ENCODE measurements around the gene DMD. TPM values are rescaled to one million over a fixed set of nuclear protein-coding genes. Genes with fewer than 3 reads are reported as not detected.

The DMD gene
- total RNA-seq, 1 donor from 2014 or later, result 1.7 TPM

GRCh38 chrX:33128048-33128805, 83.1 kb downstream of the DMD start:
- H3K27me3 Mint-ChIP-seq (ENCODE audit: unreplicated experiment), result no peaks in the 10 kb centered on the region
- DNase-seq, result no peak
- H3K36me3 Mint-ChIP-seq (ENCODE audit: unreplicated experiment), result no peaks in the 10 kb centered on the region
- H3K27ac Mint-ChIP-seq (ENCODE audit: unreplicated experiment), result no peak overlapping the region
- TF ChIP-seq, protein P1, sequence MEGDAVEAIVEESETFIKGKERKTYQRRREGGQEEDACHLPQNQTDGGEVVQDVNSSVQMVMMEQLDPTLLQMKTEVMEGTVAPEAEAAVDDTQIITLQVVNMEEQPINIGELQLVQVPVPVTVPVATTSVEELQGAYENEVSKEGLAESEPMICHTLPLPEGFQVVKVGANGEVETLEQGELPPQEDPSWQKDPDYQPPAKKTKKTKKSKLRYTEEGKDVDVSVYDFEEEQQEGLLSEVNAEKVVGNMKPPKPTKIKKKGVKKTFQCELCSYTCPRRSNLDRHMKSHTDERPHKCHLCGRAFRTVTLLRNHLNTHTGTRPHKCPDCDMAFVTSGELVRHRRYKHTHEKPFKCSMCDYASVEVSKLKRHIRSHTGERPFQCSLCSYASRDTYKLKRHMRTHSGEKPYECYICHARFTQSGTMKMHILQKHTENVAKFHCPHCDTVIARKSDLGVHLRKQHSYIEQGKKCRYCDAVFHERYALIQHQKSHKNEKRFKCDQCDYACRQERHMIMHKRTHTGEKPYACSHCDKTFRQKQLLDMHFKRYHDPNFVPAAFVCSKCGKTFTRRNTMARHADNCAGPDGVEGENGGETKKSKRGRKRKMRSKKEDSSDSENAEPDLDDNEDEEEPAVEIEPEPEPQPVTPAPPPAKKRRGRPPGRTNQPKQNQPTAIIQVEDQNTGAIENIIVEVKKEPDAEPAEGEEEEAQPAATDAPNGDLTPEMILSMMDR (IDR thresholded peaks at IDR 0.05; ENCODE audit: partially characterized antibody, unreplicated experiment), result no peak
- no peaks in the 10 kb centered on the region for H3K4me1 Mint-ChIP-seq (ENCODE audit: low read depth, unreplicated experiment)
- H3K4me3 Mint-ChIP-seq (ENCODE audit: unreplicated experiment), result no peak overlapping the region
- H3K9me3 Mint-ChIP-seq (ENCODE audit: unreplicated experiment), result no peaks in the 10 kb centered on the region

DNA sequence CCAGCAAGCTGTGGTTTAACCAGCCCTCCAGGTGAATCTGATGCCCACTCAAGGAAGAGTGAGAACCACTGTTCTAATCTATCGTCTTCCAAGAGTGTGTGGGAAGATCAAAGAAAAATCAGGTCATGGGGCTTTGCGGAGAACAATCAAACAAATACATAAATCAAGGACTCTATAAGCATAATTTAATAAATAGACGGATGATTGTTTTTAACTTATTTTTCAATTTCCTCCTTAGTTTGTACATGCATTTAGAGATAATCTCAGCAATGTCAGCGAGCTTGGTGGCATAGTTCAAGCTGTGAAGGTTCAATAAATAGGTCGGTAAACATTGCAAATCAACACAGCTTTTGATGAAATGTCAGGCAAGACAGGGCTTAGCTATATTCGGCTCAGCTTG, 84.9 kb downstream of the DMD start:
- H3K27ac Mint-ChIP-seq (ENCODE audit: unreplicated experiment), result no peak overlapping the region
- TF ChIP-seq, protein P1 (IDR thresholded peaks at IDR 0.05; ENCODE audit: partially characterized antibody, unreplicated experiment), result no peak
- no peaks in the 10 kb centered on the region for H3K27me3 Mint-ChIP-seq (ENCODE audit: unreplicated experiment)

DNA sequence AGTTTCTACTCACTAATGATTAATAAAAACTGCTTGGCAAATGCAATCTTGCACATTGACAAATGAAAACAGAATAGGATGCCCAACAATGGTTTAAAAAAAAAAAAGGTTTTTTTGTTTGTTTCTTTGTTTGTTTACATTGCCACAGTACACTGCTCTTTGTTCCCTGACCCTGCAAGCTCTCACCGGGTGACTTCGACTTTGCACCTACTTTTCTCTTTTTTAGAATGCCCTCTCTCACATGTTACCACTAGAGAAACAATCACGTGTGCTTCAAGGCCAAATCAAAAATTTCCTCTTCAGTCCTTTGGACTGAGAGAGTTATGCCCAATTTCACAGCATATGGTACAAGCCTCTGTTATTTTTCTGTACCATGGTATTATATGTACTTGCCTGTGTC, 101.5 kb downstream of the DMD start:
- Mint-ChIP-seq H3K27me3 (ENCODE audit: unreplicated experiment) (no peaks in the 10 kb centered on the region), H3K36me3 (ENCODE audit: unreplicated experiment) (no peaks in the 10 kb centered on the region), H3K9me3 (ENCODE audit: unreplicated experiment) (no peaks in the 10 kb centered on the region), H3K4me3 (ENCODE audit: unreplicated experiment) (no peak overlapping the region), H3K4me1 (ENCODE audit: low read depth, unreplicated experiment) (peaks cover 4% of the 10 kb centered on the region), H3K27ac (ENCODE audit: unreplicated experiment) (no peak overlapping the region)
- DNase-seq, result no peak
- TF ChIP-seq, protein P1 (IDR thresholded peaks at IDR 0.05; ENCODE audit: partially characterized antibody, unreplicated experiment), result no peak

More for the DNA sequence above, 84.9 kb downstream of the DMD start:
- Mint-ChIP-seq H3K4me1 (ENCODE audit: low read depth, unreplicated experiment) (no peaks in the 10 kb centered on the region), H3K4me3 (ENCODE audit: unreplicated experiment) (no peak overlapping the region), H3K9me3 (ENCODE audit: unreplicated experiment) (no peaks in the 10 kb centered on the region), H3K36me3 (ENCODE audit: unreplicated experiment) (no peaks in the 10 kb centered on the region)
- DNase-seq, result no peak

DNA sequence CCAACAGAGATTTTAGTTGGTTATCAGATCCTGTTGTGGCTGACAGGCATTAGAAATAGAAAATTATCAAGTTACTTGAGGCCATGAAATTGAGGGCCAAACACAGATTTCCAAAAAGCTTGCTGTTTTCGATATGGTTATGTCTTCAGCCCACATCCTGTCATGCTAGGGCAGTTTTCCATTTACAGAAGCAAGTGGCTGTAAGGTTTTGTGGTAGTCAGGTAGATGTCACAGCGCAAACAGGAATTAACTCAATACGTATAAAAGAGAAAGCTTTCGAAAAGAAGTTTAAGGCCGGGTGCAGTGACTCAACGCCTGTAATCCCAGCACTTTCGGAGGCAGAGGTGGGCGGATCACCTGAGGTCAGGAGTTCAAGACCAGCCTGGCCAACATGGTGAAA, 104.6 kb downstream of the DMD start:
- no peak overlapping the region for H3K27ac Mint-ChIP-seq (ENCODE audit: unreplicated experiment)
- no peaks in the 10 kb centered on the region for H3K9me3 Mint-ChIP-seq (ENCODE audit: unreplicated experiment)
- peaks cover 4% of the 10 kb centered on the region for H3K4me1 Mint-ChIP-seq (ENCODE audit: low read depth, unreplicated experiment)
- TF ChIP-seq, protein P1 (IDR thresholded peaks at IDR 0.05; ENCODE audit: partially characterized antibody, unreplicated experiment), result no peak
- no peaks in the 10 kb centered on the region for H3K27me3 Mint-ChIP-seq (ENCODE audit: unreplicated experiment)
- DNase-seq, result no peak
- no peak overlapping the region for H3K4me3 Mint-ChIP-seq (ENCODE audit: unreplicated experiment)
- H3K36me3 Mint-ChIP-seq (ENCODE audit: unreplicated experiment), result no peaks in the 10 kb centered on the region

GRCh38 chrX:33095079-33095478, 116.3 kb downstream of the DMD start:
- DNase-seq, result no peak
- Mint-ChIP-seq H3K36me3 (ENCODE audit: unreplicated experiment) (no peaks in the 10 kb centered on the region), H3K4me3 (ENCODE audit: unreplicated experiment) (no peak overlapping the region), H3K27ac (ENCODE audit: unreplicated experiment) (no peak overlapping the region), H3K4me1 (ENCODE audit: low read depth, unreplicated experiment) (no peaks in the 10 kb centered on the region), H3K9me3 (ENCODE audit: unreplicated experiment) (no peaks in the 10 kb centered on the region), H3K27me3 (ENCODE audit: unreplicated experiment) (no peaks in the 10 kb centered on the region)
- TF ChIP-seq, protein P1 (IDR thresholded peaks at IDR 0.05; ENCODE audit: partially characterized antibody, unreplicated experiment), result no peak
